WI38 (cell line): ENCODE results near the gene ADRB2.

Source experiments
- H3K4me3 ChIP-seq: 2 replicates; pipeline ENCODE4 v1.5.1; 2011; ENCODE audit warnings: low read depth, mild to moderate bottlenecking, control low read depth, low read length
- TF ChIP-seq, protein P1 (sequence below): IDR thresholded peaks from 2 replicates; pipeline ENCODE4 v1.5.1; 2012; ENCODE audit warnings: low read depth, mild to moderate bottlenecking, control low read depth, low read length

The ADRB2 gene

DNA sequence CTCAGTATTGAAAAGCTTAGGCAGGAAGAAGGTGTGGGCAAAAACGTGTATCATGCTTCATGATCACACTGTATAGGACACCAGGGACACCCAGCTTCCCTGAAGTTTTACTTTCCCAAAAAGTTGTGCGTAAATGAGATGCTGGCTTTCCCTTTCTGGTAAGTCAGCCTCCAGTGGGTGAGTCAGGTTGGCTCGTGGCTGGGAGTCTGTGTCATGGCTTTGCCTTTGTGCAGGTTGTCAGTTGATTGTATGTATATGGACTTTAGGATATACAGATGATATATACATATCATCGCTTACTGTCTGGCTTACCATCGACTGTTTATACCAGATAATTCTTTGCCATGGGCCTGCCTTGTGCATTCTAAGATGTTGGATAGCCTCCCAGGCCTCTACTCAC lies 34.2 kb downstream of the ADRB2 start:
- TF ChIP-seq, protein P1, sequence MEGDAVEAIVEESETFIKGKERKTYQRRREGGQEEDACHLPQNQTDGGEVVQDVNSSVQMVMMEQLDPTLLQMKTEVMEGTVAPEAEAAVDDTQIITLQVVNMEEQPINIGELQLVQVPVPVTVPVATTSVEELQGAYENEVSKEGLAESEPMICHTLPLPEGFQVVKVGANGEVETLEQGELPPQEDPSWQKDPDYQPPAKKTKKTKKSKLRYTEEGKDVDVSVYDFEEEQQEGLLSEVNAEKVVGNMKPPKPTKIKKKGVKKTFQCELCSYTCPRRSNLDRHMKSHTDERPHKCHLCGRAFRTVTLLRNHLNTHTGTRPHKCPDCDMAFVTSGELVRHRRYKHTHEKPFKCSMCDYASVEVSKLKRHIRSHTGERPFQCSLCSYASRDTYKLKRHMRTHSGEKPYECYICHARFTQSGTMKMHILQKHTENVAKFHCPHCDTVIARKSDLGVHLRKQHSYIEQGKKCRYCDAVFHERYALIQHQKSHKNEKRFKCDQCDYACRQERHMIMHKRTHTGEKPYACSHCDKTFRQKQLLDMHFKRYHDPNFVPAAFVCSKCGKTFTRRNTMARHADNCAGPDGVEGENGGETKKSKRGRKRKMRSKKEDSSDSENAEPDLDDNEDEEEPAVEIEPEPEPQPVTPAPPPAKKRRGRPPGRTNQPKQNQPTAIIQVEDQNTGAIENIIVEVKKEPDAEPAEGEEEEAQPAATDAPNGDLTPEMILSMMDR = no peak
- H3K4me3 ChIP-seq = no peak overlapping the region

DNA sequence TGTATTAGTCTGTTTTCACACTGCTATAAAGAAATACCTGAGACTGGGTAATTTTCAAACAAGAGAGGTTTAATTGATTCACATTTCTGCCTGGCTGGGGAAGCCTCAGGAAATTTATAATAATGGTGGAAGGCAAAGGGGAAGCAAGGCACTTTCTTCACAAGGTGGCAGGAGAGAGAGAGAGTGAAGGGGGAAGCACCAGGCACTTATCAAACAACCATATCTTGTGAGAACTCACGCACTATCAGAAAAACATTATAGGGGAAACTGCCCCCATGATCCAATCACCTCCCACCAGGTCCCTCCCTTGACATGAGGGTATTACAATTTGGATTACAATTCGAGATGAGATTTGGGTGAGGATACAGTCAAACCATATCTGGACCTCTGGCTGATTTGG lies 34.7 kb downstream of the ADRB2 start:
- TF ChIP-seq, protein P1 = no peak
- no peak overlapping the region for H3K4me3 ChIP-seq

DNA sequence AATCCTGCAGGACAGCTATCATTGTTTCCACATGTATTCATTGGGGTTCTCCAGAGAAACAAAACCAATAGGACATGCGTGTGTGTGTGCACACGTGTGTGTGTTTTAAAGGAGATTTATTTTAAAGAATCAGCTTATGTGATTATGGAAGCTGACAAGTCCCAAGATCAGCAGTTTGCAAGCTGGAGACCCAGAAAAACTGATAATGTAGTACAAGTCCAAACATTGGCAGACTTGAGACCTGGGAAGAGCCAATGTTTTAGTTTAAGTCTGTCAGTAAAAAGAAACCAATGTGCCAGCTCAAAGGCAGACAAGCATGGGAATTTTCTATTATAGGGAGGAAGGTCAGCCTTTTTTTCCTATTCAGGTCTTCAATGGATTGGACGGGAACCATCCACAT lies 35.3 kb downstream of the ADRB2 start:
- TF ChIP-seq, protein P1 = no peak
- H3K4me3 ChIP-seq = no peak overlapping the region

DNA sequence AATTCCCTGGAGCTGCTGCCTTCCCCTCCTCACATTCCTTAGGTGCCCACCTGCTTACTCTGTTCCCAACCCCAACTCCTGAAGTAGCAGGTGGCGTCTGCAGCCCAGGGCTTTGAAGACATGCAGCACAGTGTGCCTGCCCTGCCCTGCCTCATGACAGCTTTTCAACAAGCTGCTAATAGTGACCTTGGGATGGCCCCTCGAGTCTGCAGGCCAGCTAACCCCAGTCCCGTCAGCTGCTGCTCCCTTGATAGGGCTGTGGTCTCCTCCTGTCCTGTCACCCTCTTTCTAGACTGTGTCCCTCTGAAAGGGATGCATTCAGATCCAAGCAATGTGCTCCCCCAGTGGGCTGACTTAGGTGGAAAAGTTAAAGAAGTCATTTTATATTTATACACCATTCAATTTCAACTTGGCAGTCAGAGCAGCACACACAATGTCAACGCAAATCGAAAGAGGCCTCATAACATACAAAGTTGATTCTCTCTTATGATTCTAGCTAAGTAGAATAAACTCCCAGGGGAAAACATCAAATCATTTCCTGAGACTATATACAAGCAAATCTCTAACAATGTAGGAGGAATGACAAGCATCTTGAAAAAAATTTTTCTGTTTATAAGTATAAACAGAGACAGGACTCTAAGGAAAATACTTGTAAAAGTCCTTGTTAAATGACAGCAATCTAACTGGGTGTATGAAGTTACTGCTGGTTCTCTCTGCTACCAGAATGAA lies 37.9 kb downstream of the ADRB2 start:
- TF ChIP-seq, protein P1 = no peak
- H3K4me3 ChIP-seq = no peak overlapping the region

DNA sequence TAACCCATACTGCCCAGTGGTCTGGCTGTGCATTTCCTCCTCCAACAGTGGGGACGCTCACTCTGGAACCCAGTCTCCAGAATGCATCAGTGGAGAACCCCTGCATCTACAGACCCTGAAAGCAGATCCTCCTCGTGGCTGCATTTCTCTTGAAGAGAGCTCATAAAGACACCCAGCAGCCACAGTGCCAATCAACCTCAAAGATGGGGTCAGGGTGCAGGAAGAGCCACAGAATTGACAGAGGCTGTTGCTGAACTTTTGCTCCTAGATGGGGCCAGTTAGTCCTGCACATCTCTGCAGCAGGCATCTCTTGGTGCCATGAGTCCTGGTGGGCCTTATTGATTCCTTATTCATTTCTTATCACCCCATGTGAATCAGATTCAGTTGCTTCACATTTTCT lies 39.6 kb downstream of the ADRB2 start:
- no peak overlapping the region for H3K4me3 ChIP-seq
- TF ChIP-seq, protein P1 = no peak

DNA sequence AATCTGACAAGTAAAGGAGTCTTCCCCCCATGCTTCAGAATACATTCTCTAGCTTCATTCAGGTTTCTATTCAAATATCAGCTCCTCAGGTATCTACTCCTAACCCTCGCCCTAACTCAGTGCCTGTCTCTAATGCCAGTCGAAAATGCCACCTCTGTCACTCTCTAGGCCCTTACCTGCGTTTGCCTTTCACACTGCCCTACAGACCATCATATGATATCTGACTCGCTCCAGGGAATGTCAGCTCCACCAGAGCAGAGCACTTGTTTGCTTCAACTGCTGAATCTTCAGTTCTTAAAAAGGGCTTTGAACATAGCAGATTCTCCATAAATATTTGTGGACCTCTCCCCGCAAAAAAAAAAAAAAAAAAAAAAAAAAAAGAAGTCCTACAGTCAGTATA lies 46.7 kb downstream of the ADRB2 start:
- H3K4me3 ChIP-seq = no peak overlapping the region
- TF ChIP-seq, protein P1 = no peak

DNA sequence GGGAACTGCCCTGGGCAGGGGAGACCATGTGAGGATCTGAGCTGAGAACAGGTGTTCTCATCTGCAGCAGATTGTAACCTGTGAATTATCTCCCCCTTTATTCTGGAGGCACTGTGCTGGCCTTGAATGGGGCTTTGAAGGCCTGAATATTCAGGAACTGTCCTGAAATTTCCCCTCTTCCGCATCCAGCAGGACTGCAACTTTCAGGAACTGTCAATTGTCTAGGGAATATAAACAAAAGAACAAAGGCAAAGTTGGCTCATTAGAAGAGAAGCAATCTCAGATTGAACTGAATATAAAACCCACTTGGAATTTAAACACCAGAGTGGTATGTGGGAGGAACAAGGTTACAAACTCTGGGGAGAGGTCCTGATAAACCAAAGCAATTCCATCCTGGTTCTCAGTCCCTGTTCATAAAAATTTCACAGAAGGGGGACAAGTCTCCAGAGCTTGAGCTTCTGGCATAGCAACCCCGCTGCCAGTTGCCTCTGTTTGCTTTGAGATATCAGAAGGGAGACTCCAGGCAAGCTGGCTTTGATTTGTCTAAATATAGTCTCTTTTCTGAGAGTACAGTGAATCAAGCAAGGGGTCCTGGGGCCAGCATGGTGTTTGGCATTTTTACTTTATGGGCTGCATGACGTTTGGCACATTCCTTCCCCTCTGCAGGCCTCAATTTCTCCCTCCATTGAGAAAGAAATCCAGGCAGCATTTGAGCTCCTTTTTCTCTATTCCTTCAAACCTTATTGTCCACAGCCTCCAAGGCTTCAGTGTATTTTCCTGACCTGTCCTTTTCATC lies 47.5 kb downstream of the ADRB2 start:
- TF ChIP-seq, protein P1 = no peak
- H3K4me3 ChIP-seq = no peak overlapping the region
